SK-N-SH treated with all-trans-retinoic acid at 6 μM for 48 hours (cell line): ENCODE data around the gene RAB14.

Experiments used
- ATAC-seq: fragments of 200-7000 bp; cut with Tn5 transposase; 3 replicates; pipeline ENCODE4 v1.9.1; 2020; ENCODE audit warnings: mild to moderate bottlenecking, moderate library complexity
- ARNTL ChIP-seq: fragments of 450-650 bp; formaldehyde crosslinking; IDR thresholded peaks from 2 replicates; pipeline ENCODE4 v1.5.0; 2020; ENCODE audit warnings: low read depth, mild to moderate bottlenecking, moderate library complexity, borderline replicate concordance
- CSDC2 ChIP-seq: fragments of 250-450 bp; sonication (Bioruptor Pico); IDR thresholded peaks from 2 replicates; pipeline ENCODE4 v1.5.0; 2020; ENCODE audit warnings: mild to moderate bottlenecking, moderate library complexity
- CSRNP3 ChIP-seq: fragments of 250-450 bp; sonication (Bioruptor Pico); IDR thresholded peaks from 2 replicates; pipeline ENCODE4 v1.5.1; 2021; ENCODE audit warnings: mild to moderate bottlenecking, moderate library complexity
- GLIS3 ChIP-seq: fragments of 250-450 bp; sonication (Bioruptor Pico); IDR thresholded peaks from 2 replicates; pipeline ENCODE4 v1.5.0; 2020; ENCODE audit warnings: mild to moderate bottlenecking, moderate library complexity
- OSR1 ChIP-seq: fragments of 250-450 bp; sonication (Bioruptor Pico); IDR thresholded peaks from 2 replicates; pipeline ENCODE4 v1.8.0; 2022; ENCODE audit warnings: moderate library complexity, mild to moderate bottlenecking, inconsistent platforms
- PPARA ChIP-seq: fragments of 250-450 bp; sonication (Bioruptor Pico); IDR thresholded peaks from 2 replicates; pipeline ENCODE4 v1.5.0; 2020; ENCODE audit warnings: mild to moderate bottlenecking, borderline replicate concordance
- RARB ChIP-seq: fragments of 250-450 bp; sonication (Bioruptor Pico); IDR thresholded peaks from 2 replicates; pipeline ENCODE4 v1.8.0; 2021; ENCODE audit warnings: mild to moderate bottlenecking, moderate library complexity
- SNAI2 ChIP-seq: fragments of 250-450 bp; sonication (Bioruptor Pico); IDR thresholded peaks from 2 replicates; pipeline ENCODE4 v1.5.0; 2020; ENCODE audit warnings: mild to moderate bottlenecking, moderate library complexity
- TOX ChIP-seq: fragments of 250-450 bp; sonication (Bioruptor Pico); IDR thresholded peaks from 2 replicates; pipeline ENCODE4 v1.8.0; 2021; ENCODE audit warnings: mild to moderate bottlenecking, moderate library complexity, borderline replicate concordance
- ZC3H10 ChIP-seq: fragments of 250-450 bp; sonication (Bioruptor Pico); IDR thresholded peaks from 2 replicates; pipeline ENCODE4 v1.5.1; 2021; ENCODE audit warnings: mild to moderate bottlenecking, moderate library complexity
- ZFP3 ChIP-seq: fragments of 250-450 bp; sonication (Bioruptor Pico); IDR thresholded peaks from 2 replicates; pipeline ENCODE4 v1.5.0; 2020; ENCODE audit warnings: mild to moderate bottlenecking, moderate library complexity
- ZFP30 ChIP-seq: fragments of 450-650 bp; formaldehyde crosslinking; IDR thresholded peaks from 2 replicates; pipeline ENCODE4 v1.5.0; 2022; ENCODE audit warnings: mild to moderate bottlenecking, moderate library complexity
- ZNF565 ChIP-seq: fragments of 450-650 bp; formaldehyde crosslinking; conservative IDR thresholded peaks from 2 replicates; pipeline ENCODE4 v1.5.0; 2020; ENCODE audit warnings: low read depth, mild to moderate bottlenecking, moderate library complexity
- ZNF70 ChIP-seq: fragments of 450-650 bp; formaldehyde crosslinking; IDR thresholded peaks from 2 replicates; pipeline ENCODE4 v1.5.0; 2020; ENCODE audit warnings: mild to moderate bottlenecking, moderate library complexity
- ZNF8 ChIP-seq: fragments of 450-650 bp; formaldehyde crosslinking; IDR thresholded peaks from 2 replicates; pipeline ENCODE4 v1.5.0; 2020; ENCODE audit warnings: mild to moderate bottlenecking, moderate library complexity
- TF ChIP-seq, protein P1 (sequence below): fragments of 250-450 bp; sonication (Bioruptor Pico); IDR thresholded peaks from 2 replicates; pipeline ENCODE4 v1.5.0; 2020; ENCODE audit warnings: mild to moderate bottlenecking, moderate library complexity
- TF ChIP-seq, protein P2 (sequence below): fragments of 250-450 bp; sonication (Bioruptor Pico); IDR thresholded peaks from 2 replicates; pipeline ENCODE4 v1.8.0; 2021; ENCODE audit warnings: low read depth, mild to moderate bottlenecking, moderate library complexity, borderline replicate concordance
- TF ChIP-seq, protein P3 (sequence below): fragments of 250-450 bp; sonication (Bioruptor Pico); IDR thresholded peaks from 2 replicates; pipeline ENCODE4 v1.8.0; 2020; ENCODE audit warnings: mild to moderate bottlenecking, moderate library complexity, borderline replicate concordance
- TF ChIP-seq, protein P4 (sequence below): fragments of 250-450 bp; sonication (Bioruptor Pico); IDR thresholded peaks from 2 replicates; pipeline ENCODE4 v1.5.1; 2020; ENCODE audit warnings: low read depth, mild to moderate bottlenecking, moderate library complexity

RAB14 gene

GRCh38 chr9:121200356-121200755 is 1.3 kb downstream of the RAB14 start:
- no peak for ATAC-seq
- TF ChIP-seq ZNF8 (CRISPR knock-in tag) = no peak
- TF ChIP-seq ARNTL (CRISPR knock-in tag) = no peak
- TF ChIP-seq, protein P1, sequence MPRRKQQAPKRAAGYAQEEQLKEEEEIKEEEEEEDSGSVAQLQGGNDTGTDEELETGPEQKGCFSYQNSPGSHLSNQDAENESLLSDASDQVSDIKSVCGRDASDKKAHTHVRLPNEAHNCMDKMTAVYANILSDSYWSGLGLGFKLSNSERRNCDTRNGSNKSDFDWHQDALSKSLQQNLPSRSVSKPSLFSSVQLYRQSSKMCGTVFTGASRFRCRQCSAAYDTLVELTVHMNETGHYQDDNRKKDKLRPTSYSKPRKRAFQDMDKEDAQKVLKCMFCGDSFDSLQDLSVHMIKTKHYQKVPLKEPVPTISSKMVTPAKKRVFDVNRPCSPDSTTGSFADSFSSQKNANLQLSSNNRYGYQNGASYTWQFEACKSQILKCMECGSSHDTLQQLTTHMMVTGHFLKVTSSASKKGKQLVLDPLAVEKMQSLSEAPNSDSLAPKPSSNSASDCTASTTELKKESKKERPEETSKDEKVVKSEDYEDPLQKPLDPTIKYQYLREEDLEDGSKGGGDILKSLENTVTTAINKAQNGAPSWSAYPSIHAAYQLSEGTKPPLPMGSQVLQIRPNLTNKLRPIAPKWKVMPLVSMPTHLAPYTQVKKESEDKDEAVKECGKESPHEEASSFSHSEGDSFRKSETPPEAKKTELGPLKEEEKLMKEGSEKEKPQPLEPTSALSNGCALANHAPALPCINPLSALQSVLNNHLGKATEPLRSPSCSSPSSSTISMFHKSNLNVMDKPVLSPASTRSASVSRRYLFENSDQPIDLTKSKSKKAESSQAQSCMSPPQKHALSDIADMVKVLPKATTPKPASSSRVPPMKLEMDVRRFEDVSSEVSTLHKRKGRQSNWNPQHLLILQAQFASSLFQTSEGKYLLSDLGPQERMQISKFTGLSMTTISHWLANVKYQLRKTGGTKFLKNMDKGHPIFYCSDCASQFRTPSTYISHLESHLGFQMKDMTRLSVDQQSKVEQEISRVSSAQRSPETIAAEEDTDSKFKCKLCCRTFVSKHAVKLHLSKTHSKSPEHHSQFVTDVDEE = no peak
- TF ChIP-seq ZFP3 (CRISPR knock-in tag) = no peak
- TF ChIP-seq, protein P2, sequence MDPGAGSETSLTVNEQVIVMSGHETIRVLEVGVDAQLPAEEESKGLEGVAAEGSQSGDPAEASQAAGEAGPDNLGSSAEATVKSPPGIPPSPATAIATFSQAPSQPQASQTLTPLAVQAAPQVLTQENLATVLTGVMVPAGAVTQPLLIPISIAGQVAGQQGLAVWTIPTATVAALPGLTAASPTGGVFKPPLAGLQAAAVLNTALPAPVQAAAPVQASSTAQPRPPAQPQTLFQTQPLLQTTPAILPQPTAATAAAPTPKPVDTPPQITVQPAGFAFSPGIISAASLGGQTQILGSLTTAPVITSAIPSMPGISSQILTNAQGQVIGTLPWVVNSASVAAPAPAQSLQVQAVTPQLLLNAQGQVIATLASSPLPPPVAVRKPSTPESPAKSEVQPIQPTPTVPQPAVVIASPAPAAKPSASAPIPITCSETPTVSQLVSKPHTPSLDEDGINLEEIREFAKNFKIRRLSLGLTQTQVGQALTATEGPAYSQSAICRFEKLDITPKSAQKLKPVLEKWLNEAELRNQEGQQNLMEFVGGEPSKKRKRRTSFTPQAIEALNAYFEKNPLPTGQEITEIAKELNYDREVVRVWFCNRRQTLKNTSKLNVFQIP (CRISPR knock-in tag) = no peak
- TF ChIP-seq OSR1 (CRISPR knock-in tag) = no peak
- TF ChIP-seq, protein P3, sequence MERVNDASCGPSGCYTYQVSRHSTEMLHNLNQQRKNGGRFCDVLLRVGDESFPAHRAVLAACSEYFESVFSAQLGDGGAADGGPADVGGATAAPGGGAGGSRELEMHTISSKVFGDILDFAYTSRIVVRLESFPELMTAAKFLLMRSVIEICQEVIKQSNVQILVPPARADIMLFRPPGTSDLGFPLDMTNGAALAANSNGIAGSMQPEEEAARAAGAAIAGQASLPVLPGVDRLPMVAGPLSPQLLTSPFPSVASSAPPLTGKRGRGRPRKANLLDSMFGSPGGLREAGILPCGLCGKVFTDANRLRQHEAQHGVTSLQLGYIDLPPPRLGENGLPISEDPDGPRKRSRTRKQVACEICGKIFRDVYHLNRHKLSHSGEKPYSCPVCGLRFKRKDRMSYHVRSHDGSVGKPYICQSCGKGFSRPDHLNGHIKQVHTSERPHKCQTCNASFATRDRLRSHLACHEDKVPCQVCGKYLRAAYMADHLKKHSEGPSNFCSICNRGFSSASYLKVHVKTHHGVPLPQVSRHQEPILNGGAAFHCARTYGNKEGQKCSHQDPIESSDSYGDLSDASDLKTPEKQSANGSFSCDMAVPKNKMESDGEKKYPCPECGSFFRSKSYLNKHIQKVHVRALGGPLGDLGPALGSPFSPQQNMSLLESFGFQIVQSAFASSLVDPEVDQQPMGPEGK (CRISPR knock-in tag) = no peak
- TF ChIP-seq ZFP30 (CRISPR knock-in tag) = no peak
- TF ChIP-seq ZNF565 (CRISPR knock-in tag) = no peak
- TF ChIP-seq CSDC2 (CRISPR knock-in tag) = no peak
- no peak for TF ChIP-seq ZNF70
- TF ChIP-seq TOX (CRISPR knock-in tag) = no peak
- no peak for TF ChIP-seq ZC3H10 (CRISPR knock-in tag)
- no peak for TF ChIP-seq CSRNP3 (CRISPR knock-in tag)
- no peak for TF ChIP-seq GLIS3
- TF ChIP-seq, all 23 proteins: peak for 0

DNA sequence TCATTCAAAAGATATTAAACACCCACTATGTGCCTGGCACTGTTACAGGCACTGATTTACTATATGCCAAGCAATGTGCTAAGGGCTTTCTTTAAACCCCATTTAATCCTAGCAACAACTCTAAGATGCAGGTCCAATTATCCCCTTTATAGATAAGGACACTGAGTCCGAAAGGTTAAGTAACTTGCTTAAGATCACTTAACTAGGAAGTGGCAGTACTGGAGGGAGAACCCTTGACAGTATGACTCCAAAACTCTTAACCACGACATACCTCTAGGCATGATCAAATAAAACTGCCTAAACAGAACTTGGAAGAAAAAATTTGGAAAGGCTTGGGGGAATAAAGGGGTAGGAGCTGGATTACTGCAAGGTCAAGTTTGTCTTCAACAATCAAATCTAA is 1.7 kb downstream of the RAB14 start:
- no peak for ATAC-seq
- TF ChIP-seq ZNF8 (CRISPR knock-in tag) (no peak), ZNF70 (no peak), PPARA (no peak), CSRNP3 (CRISPR knock-in tag) (no peak), ARNTL (CRISPR knock-in tag) (no peak), SNAI2 (CRISPR knock-in tag) (no peak), GLIS3 (no peak), TOX (CRISPR knock-in tag) (no peak), RARB (no peak), OSR1 (CRISPR knock-in tag) (no peak), ZFP30 (CRISPR knock-in tag) (no peak)
- TF ChIP-seq, protein P4, sequence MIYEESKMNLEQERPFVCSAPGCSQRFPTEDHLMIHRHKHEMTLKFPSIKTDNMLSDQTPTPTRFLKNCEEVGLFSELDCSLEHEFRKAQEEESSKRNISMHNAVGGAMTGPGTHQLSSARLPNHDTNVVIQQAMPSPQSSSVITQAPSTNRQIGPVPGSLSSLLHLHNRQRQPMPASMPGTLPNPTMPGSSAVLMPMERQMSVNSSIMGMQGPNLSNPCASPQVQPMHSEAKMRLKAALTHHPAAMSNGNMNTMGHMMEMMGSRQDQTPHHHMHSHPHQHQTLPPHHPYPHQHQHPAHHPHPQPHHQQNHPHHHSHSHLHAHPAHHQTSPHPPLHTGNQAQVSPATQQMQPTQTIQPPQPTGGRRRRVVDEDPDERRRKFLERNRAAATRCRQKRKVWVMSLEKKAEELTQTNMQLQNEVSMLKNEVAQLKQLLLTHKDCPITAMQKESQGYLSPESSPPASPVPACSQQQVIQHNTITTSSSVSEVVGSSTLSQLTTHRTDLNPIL (CRISPR knock-in tag) = no peak
- TF ChIP-seq, protein P1 = no peak
- TF ChIP-seq, protein P3 (CRISPR knock-in tag) = no peak
